ENCODE data around the gene VIPR2. TPM values are rescaled to one million over a fixed set of nuclear protein-coding genes. Genes with fewer than 3 reads are reported as not detected.

The VIPR2 gene
- total and polyA plus RNA-seq, 2 of the 13 experiments (the other 11 are each of a cell fraction or from before 2014, with no cell fraction given): not detected

GRCh38 chr7:159092701-159093121, 52.0 kb downstream of the VIPR2 start:
- BruUV-seq (replicated peaks): no TSS peak
- Histone ChIP-seq H3K4me3 (replicated peaks in 1 of 3; ENCODE audit: insufficient read depth in 1 of 3, low read depth in 2 of 3, low read length in 3 of 3) (no peak overlapping the region), H3K9me3 (ENCODE audit: low read length) (no peaks in the 10 kb centered on the region), H3K9ac (ENCODE audit: insufficient read depth, low read depth, low read length) (no peak overlapping the region), H3K79me2 (ENCODE audit: insufficient read depth, low read length) (no peaks in the 10 kb centered on the region), H3K4me2 (ENCODE audit: low read depth, low read length) (no peak overlapping the region), H3K36me3 (replicated peaks in 1 of 2; ENCODE audit: control insufficient read depth in 1 of 2, insufficient read depth in 2 of 2, low read length in 2 of 2) (no peaks in the 10 kb centered on the region), H3K27me3 (ENCODE audit: control insufficient read depth in 1 of 2, insufficient read depth in 2 of 2, low read length in 2 of 2) (peaks cover 4 to 65% of the 10 kb centered on the region in 2 experiments; a peak in 3 of 5 replicates), H2AFZ (ENCODE audit: low read length) (no peak overlapping the region), H3K27ac (ENCODE audit: extremely low read length, insufficient read depth, low read length) (no peak overlapping the region), H3K4me1 (ENCODE audit: insufficient read depth, low read length) (no peaks in the 10 kb centered on the region), H4K20me1 (ENCODE audit: insufficient read depth, low read length) (no peaks in the 10 kb centered on the region)
- DNase-seq (ENCODE audit: low spot score) (no peak), ATAC-seq (no peak), FAIRE-seq (no peak)
- WGBS (ENCODE audit: low lambda C conversion rate): 27% methylated on average over 11 of the region's 13 CpGs
- CTCF ChIA-PET (ENCODE audit: low intra/inter-chr PET ratio, low total read pairs): no interaction called here
- in situ Hi-C loops (cut with HindIII; ENCODE audit: extremely low pct_ligation_motif_present, low pct_unique_long_range_greater_than_20kb) (no loop called here), intact Hi-C loops (cut with micrococcal nuclease; ENCODE audit: unreplicated experiment) (no loop called here)
- TF ChIP-seq BRD4 (CRISPR knock-in tag; IDR thresholded peaks at IDR 0.05) (no peak), MLX (CRISPR knock-in tag; IDR thresholded peaks at IDR 0.05) (no peak), ZSCAN21 (CRISPR knock-in tag; IDR thresholded peaks at IDR 0.05; ENCODE audit: borderline replicate concordance) (no peak), FOXK1 (CRISPR knock-in tag; IDR thresholded peaks at IDR 0.05; ENCODE audit: borderline replicate concordance, low read depth) (no peak), SRSF9 (IDR thresholded peaks at IDR 0.05; ENCODE audit: borderline replicate concordance, insufficient read depth, low read depth, low read length, poor library complexity, severe bottlenecking) (no peak), ATF2 (CRISPR knock-in tag; IDR thresholded peaks at IDR 0.05) (no peak), MEIS1 (CRISPR knock-in tag; IDR thresholded peaks at IDR 0.05; ENCODE audit: borderline replicate concordance) (no peak), SRF (IDR thresholded peaks at IDR 0.05; ENCODE audit: low read depth, low read length) (no peak), RAD21 (CRISPR knock-in tag; IDR thresholded peaks at IDR 0.05) (no peak)
- POLR2A ChIA-PET: no interaction called here
